Peyer's patch (tissue), 4 donors: ENCODE measurements around the gene SLC5A11. TPM values are rescaled to one million over a fixed set of nuclear protein-coding genes. Genes with fewer than 3 reads are reported as not detected.
A peak's percentile ranks its signal among the peaks of the same experiment; 100 is the strongest.

Experiments used
- DNase-seq, 3 donors: peaks; one replicate each; pipeline ENCODE4 v3.0.0-alpha.2; 2017 to 2019
- H3K27ac ChIP-seq, 4 donors: fragments of 200-600 bp; sonication (generic); one replicate each; pipeline ENCODE4 v1.5.1; 2016 to 2019
- H3K27me3 ChIP-seq, 2 donors: fragments of 200-600 bp; sonication (generic); one replicate each; pipeline ENCODE4 v1.5.1; 2019
- H3K36me3 ChIP-seq, 3 donors: fragments of 200-600 bp; sonication (generic); one replicate each; pipeline ENCODE4 v1.5.1; 2016 to 2019
- H3K4me1 ChIP-seq, 4 donors: fragments of 200-600 bp; sonication (generic); one replicate each; pipeline ENCODE4 v1.5.1; 2016 to 2019
- H3K4me3 ChIP-seq, 4 donors: fragments of 200-600 bp; sonication (generic); 1 replicate in 3 of 4; 2 replicates in 1 of 4; pipeline ENCODE4 v1.5.1; 2016 to 2019; ENCODE audit warnings: mild to moderate bottlenecking in 1 of 4
- H3K9me3 ChIP-seq, 4 donors: fragments of 200-600 bp; sonication (generic); one replicate each; pipeline ENCODE4 v1.5.1; 2016 to 2019; ENCODE audit warnings: mild to moderate bottlenecking in 1 of 4
- CTCF ChIP-seq, 6 experiments: fragments of 450-650 bp in 4 of 6; fragments of 200-600 bp in 2 of 6; sonication (generic) in 1 of 6; IDR thresholded peaks; one replicate each; pipeline ENCODE4 v1.5.1; 2017 to 2019; ENCODE audit warnings: antibody characterized with exemption in 6 of 6, mild to moderate bottlenecking in 3 of 6, moderate library complexity in 1 of 6
- POLR2A ChIP-seq, 2 donors: fragments of 450-650 bp; IDR thresholded peaks; one replicate each; pipeline ENCODE4 v1.5.1; 2017; ENCODE audit warnings: antibody characterized with exemption in 2 of 2, mild to moderate bottlenecking in 2 of 2, moderate library complexity in 2 of 2
- total RNA-seq, 4 donors: library from RNA; depleted of rRNA; stranded (reverse); fragments of >200 nt; gene quantifications; one replicate each; pipeline ENCODE4 v1.1.0, GENCODE V29; 2016

SLC5A11 gene
- total RNA-seq, 4 donors from 2014 or later: 1.7 to 138 (median 88.6) TPM

DNA sequence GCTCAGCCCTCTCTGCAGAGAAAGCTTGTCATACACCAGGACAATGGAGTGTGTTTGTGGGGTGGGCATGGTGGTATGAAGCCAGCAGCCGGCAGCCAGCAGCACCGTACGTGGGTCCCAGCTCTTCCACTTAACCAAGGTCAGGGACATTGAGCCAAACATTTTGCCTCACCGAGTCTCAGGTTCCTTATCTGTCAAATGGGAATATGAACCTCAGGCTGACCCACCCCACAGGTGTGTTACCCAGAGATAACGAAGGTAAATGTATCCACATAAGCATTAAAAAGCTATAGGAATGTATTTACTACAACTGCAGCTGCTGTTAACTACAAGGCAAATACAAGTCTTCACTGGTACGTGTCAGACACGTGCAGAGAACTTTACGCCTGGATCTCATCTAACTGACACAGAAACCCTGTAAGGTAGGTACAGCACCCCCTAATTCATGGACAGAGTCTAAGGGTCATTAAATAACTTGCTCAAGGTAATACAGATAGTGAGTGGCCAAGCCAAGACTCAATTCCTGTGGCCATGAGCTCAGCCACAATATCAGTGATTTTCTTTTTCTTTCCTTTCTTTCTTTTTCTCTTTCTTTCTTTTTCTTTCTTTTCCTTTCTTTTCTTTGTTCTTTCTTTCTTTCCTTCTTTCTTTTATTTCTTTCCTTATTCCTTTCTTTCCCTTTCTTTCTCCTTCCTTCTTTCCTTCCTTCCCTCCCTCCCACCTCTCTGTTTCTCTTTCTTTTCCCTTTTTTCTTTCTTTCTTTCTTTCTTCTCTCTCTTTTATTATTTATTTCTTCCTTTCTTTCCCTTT, 990 bp downstream of the SLC5A11 start:
- Histone ChIP-seq H3K36me3 (no peaks in the 10 kb centered on the region), H3K27ac (peak overlapping the region in 3 of 4 donors; percentile 53 to 89 (median 79)), H3K4me1 (peaks cover 0 to 18% (median 0%) of the 10 kb centered on the region in 4 donors), H3K27me3 (no peaks in the 10 kb centered on the region), H3K4me3 (peak overlapping the region in 2 of 4 donors; percentile 45 to 48), H3K9me3 (no peaks in the 10 kb centered on the region)
- TF ChIP-seq POLR2A (IDR thresholded peaks at IDR 0.05): peak in 1 of 2 donors; percentile 8
- no peak for TF ChIP-seq CTCF (IDR thresholded peaks at IDR 0.05)
- DNase-seq: peak in 1 of 3 donors; percentile 63

DNA sequence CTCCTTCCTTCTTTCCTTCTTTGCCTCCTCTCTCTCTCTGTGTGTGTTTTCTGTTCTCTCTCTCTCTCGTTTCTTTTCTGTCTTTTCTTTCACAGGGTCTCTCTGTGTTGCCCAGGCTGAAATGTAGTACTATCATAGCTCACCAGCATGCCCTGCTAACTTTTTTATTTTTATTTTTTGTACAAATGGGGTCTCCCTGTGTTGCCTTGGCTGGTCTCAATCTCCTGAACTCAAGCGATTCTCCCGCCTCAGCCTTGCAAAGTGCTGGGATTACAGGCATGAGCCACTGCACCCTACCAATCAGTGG, 1.5 kb downstream of the SLC5A11 start:
- no peaks in the 10 kb centered on the region for H3K36me3 ChIP-seq
- peak overlapping the region in 3 of 4 donors; percentile 24 to 79 (median 37) for H3K27ac ChIP-seq
- TF ChIP-seq POLR2A (IDR thresholded peaks at IDR 0.05) (no peak), CTCF (IDR thresholded peaks at IDR 0.05) (no peak)
- H3K9me3 ChIP-seq: no peaks in the 10 kb centered on the region
- H3K27me3 ChIP-seq: no peaks in the 10 kb centered on the region
- H3K4me1 ChIP-seq: peaks cover 0 to 18% (median 0%) of the 10 kb centered on the region in 4 donors
- H3K4me3 ChIP-seq: peak overlapping the region in 2 of 4 donors; percentile 26 to 32
- no peak for DNase-seq

DNA sequence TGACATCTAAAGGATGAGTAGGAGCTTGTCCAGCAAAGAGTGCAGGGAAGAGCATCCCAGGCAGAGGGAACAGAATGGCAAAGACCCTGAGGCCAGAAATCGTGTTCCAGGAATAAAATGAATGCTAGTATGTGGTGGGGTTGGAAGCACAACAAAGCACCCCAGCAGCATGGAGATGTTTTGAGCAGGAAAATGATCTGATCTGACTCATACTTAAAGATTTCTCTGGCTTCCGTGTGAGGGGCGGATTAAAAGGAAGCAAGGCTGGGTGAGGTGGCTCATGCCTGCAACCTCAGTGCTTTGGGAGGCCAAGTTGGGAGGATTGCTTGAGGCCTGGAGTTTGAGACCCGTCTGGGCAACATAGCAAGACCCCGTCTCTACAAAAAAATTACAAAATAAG, 2.3 kb downstream of the SLC5A11 start:
- H3K27ac ChIP-seq: peak overlapping the region in 1 of 4 donors; percentile 79
- no peak for DNase-seq
- no peaks in the 10 kb centered on the region for H3K9me3 ChIP-seq
- TF ChIP-seq CTCF (IDR thresholded peaks at IDR 0.05) (no peak), POLR2A (IDR thresholded peaks at IDR 0.05) (no peak)
- H3K4me3 ChIP-seq: peak overlapping the region in 1 of 4 donors; percentile 32
- no peaks in the 10 kb centered on the region for H3K36me3 ChIP-seq
- H3K4me1 ChIP-seq: peaks cover 0 to 18% (median 0%) of the 10 kb centered on the region in 4 donors
- no peaks in the 10 kb centered on the region for H3K27me3 ChIP-seq

DNA sequence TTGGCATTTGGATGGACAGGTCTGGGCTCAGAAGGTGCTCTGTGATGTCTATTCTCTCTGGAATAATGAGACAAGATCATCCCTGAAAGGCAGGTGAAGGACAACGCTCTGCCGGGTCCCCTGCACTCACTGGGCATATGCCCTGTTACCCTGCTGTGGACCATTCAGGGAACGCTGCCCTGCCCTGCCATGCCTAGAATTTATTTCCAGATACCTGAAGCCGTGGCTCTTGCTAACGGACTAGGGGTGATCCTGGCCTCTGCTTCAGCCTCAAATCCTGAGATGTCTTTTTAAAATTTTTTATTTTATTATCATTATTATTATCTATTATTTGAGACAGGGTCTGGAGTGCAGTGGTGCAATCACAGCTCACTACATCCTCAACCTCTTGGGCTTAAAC, 3.9 kb downstream of the SLC5A11 start:
- no peak for DNase-seq
- no peak for TF ChIP-seq CTCF (IDR thresholded peaks at IDR 0.05)
- TF ChIP-seq POLR2A (IDR thresholded peaks at IDR 0.05): no peak
- Histone ChIP-seq H3K4me1 (peaks cover 0 to 22% (median 0%) of the 10 kb centered on the region in 4 donors), H3K9me3 (no peaks in the 10 kb centered on the region), H3K36me3 (no peaks in the 10 kb centered on the region), H3K27ac (no peak overlapping the region), H3K27me3 (no peaks in the 10 kb centered on the region), H3K4me3 (no peak overlapping the region)

- Histone ChIP-seq H3K36me3 (no peaks in the 10 kb centered on the region), H3K9me3 (no peaks in the 10 kb centered on the region), H3K27me3 (no peaks in the 10 kb centered on the region), H3K4me3 (no peak overlapping the region), H3K4me1 (peaks cover 0 to 16% (median 0%) of the 10 kb centered on the region in 4 donors), H3K27ac (peak overlapping the region in 1 of 4 donors; percentile 40)
- TF ChIP-seq POLR2A (IDR thresholded peaks at IDR 0.05) (no peak), CTCF (IDR thresholded peaks at IDR 0.05) (no peak)
- peak in 1 of 3 donors; percentile 51 for DNase-seq
These were observed 4.7 kb downstream of the SLC5A11 start for GRCh38 chr16:24850289-24850938.
